Right lobe of liver (tissue), 6 donors: ENCODE measurements around the gene TCOF1. TPM values are rescaled to one million over a fixed set of nuclear protein-coding genes. Genes with fewer than 3 reads are reported as not detected.

Source experiments
- ATAC-seq, 4 donors: fragments of 200-7000 bp; cut with Tn5 transposase; one replicate each; pipeline ENCODE4 v1.9.1; 2020; ENCODE audit warnings: mild to moderate bottlenecking in 4 of 4, moderate library complexity in 4 of 4
- DNase-seq, 3 donors: peaks; one replicate each; pipeline ENCODE4 v3.0.0-alpha.2; 2020
- H3K27ac ChIP-seq, 3 donors: fragments of 200-600 bp; one replicate each; pipeline ENCODE4 v1.8.0; 2022
- H3K27me3 ChIP-seq, 2 donors: fragments of 200-600 bp; one replicate each; pipeline ENCODE4 v1.8.0; 2022
- H3K36me3 ChIP-seq, 4 donors: fragments of 200-600 bp; sonication (generic) in 1 of 4; one replicate each; pipeline versions ENCODE4 v1.5.1 to v1.8.0; 2017 to 2022; ENCODE audit warnings: control low read depth in 1 of 4
- H3K4me1 ChIP-seq, 4 donors: fragments of 200-600 bp; sonication (generic) in 1 of 4; one replicate each; pipeline versions ENCODE4 v1.5.1 to v1.8.0; 2017 to 2022; ENCODE audit warnings: control low read depth in 1 of 4
- H3K4me3 ChIP-seq, 3 donors: fragments of 200-600 bp; one replicate each; pipeline ENCODE4 v1.8.0; 2022
- H3K9me3 ChIP-seq, 4 donors: fragments of 200-600 bp; sonication (generic) in 1 of 4; one replicate each; pipeline versions ENCODE4 v1.5.1 to v1.8.0; 2017 to 2022; ENCODE audit warnings: control low read depth in 1 of 4
- CTCF ChIP-seq, 4 donors: fragments of 200-600 bp in 3 of 4; fragments of 450-650 bp in 1 of 4; IDR thresholded peaks; one replicate each; pipeline versions ENCODE4 v1.5.1 to v1.8.0; 2016 to 2022; ENCODE audit warnings: antibody characterized with exemption in 4 of 4, mild to moderate bottlenecking in 2 of 4
- POLR2A ChIP-seq: fragments of 450-650 bp; IDR thresholded peaks from one replicate; pipeline ENCODE4 v1.6.1; 2017; ENCODE audit warnings: antibody characterized with exemption, mild to moderate bottlenecking
- WGBS: methylation state at CpG from one replicate; pipeline ENCODE4 v1.1.6; 2018; ENCODE audit warnings: low coverage, low lambda C conversion rate; ENCODE audit not compliant: insufficient coverage; ENCODE audit errors: missing lambda C conversion rate; 5-methylcytosine and 5-hydroxymethylcytosine counted together
- intact Hi-C, 2 donors: fragments of 100-400 bp; cut with DNase I; formaldehyde crosslinking; loops; one replicate each; pipeline versions ENCODE4 v1.11.2 to v1.14.1; 2022
- total RNA-seq, 6 experiments: library from RNA; depleted of rRNA in 2 of 6; stranded (reverse); fragments of >200 nt in 2 of 6; fragmentation: NEBNext Ultra II Directional in 3 of 6; extraction: Animal tissue kit (Norgen Biotek cat#: 25700) in 3 of 6; gene quantifications; one replicate each; pipeline versions ENCODE4 v1.1.0 to v1.2.4, GENCODE V29; 2016 to 2023
- donor health status: DM: no; HTN: yes; CAD: no.
- donor health status: DM: no; HTN: no; CAD: no.
- donor health status: DM: no; HTN: no; CAD: no.
- donor health status: DM: no; HTN: yes; CAD: no.
- donor health status: DM: no; HTN: yes; CAD: no.

TCOF1 gene
- total RNA-seq, 6 experiments from 2014 or later: 6.7 to 12.0 (median 8.9) TPM

DNA sequence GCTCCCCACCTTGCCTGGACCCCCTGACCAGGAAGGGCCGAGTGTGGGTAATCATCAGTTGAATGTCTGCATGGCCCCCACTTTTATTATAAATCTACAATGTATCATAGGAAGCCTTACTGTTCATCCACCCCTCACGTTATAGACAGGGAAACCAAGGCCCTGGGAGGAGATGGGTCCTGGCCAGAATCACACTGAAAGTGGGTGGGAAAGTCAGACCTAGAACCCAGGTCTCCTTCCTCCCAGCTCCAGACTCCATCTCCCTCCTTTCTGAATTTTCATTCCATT, 38.1 kb downstream of the TCOF1 start:
- H3K36me3 ChIP-seq: peaks cover 0 to 30% (median 7%) of the 10 kb centered on the region in 4 donors
- intact Hi-C loops: no loop called here
- H3K4me3 ChIP-seq: no peak overlapping the region
- no peaks in the 10 kb centered on the region for H3K27me3 ChIP-seq
- H3K9me3 ChIP-seq: no peaks in the 10 kb centered on the region
- TF ChIP-seq POLR2A: no peak
- no peak for TF ChIP-seq CTCF (IDR thresholded peaks at IDR 0.05)
- WGBS: 100% methylated on average over 1 of the region's 2 CpGs
- no peak for ATAC-seq
- H3K27ac ChIP-seq: no peak overlapping the region
- no peaks in the 10 kb centered on the region for H3K4me1 ChIP-seq
- no peak for DNase-seq

- H3K9me3 ChIP-seq: no peaks in the 10 kb centered on the region
- intact Hi-C loops: no loop called here
- no peak overlapping the region for H3K27ac ChIP-seq
- no peak overlapping the region for H3K4me3 ChIP-seq
- DNase-seq (no peak), ATAC-seq (no peak)
- WGBS: 77% methylated on average over 3 of the region's 7 CpGs
- TF ChIP-seq CTCF (IDR thresholded peaks at IDR 0.05) (no peak), POLR2A (no peak)
- peaks cover 0 to 30% (median 7%) of the 10 kb centered on the region in 4 donors for H3K36me3 ChIP-seq
- H3K4me1 ChIP-seq: no peaks in the 10 kb centered on the region
- H3K27me3 ChIP-seq: no peaks in the 10 kb centered on the region
Measured at GRCh38 chr5:150396267-150396666, 38.8 kb downstream of the TCOF1 start.

GRCh38 chr5:150397146-150397781, 39.8 kb downstream of the TCOF1 start:
- no peak overlapping the region for H3K27ac ChIP-seq
- ATAC-seq (no peak), DNase-seq (no peak)
- no peak overlapping the region for H3K4me3 ChIP-seq
- peaks cover 0 to 25% (median 7%) of the 10 kb centered on the region in 4 donors for H3K36me3 ChIP-seq
- no peaks in the 10 kb centered on the region for H3K4me1 ChIP-seq
- 87% methylated on average over 9 of the region's 14 CpGs for WGBS
- H3K9me3 ChIP-seq: no peaks in the 10 kb centered on the region
- no peak for TF ChIP-seq CTCF (IDR thresholded peaks at IDR 0.05)
- no peak for TF ChIP-seq POLR2A
- no peaks in the 10 kb centered on the region for H3K27me3 ChIP-seq
- intact Hi-C loops: no loop called here

GRCh38 chr5:150397782-150398721, 40.6 kb downstream of the TCOF1 start:
- intact Hi-C loops: no loop called here
- DNase-seq (no peak), ATAC-seq (no peak)
- TF ChIP-seq CTCF (IDR thresholded peaks at IDR 0.05) (no peak), POLR2A (no peak)
- H3K4me1 ChIP-seq: no peaks in the 10 kb centered on the region
- H3K9me3 ChIP-seq: no peaks in the 10 kb centered on the region
- H3K36me3 ChIP-seq: peaks cover 0 to 20% (median 7%) of the 10 kb centered on the region in 4 donors
- H3K27me3 ChIP-seq: no peaks in the 10 kb centered on the region
- no peak overlapping the region for H3K4me3 ChIP-seq
- H3K27ac ChIP-seq: no peak overlapping the region
- 84% methylated on average over 6 of the region's 13 CpGs for WGBS
